ENCODE results near the gene DRC1. TPM values are rescaled to one million over a fixed set of nuclear protein-coding genes. Genes with fewer than 3 reads are reported as not detected.

Gene DRC1
- total and polyA plus RNA-seq, 2 of the 13 experiments (the other 11 are each of a cell fraction or from before 2014, with no cell fraction given) = 0.07 TPM; not detected in 1

DNA sequence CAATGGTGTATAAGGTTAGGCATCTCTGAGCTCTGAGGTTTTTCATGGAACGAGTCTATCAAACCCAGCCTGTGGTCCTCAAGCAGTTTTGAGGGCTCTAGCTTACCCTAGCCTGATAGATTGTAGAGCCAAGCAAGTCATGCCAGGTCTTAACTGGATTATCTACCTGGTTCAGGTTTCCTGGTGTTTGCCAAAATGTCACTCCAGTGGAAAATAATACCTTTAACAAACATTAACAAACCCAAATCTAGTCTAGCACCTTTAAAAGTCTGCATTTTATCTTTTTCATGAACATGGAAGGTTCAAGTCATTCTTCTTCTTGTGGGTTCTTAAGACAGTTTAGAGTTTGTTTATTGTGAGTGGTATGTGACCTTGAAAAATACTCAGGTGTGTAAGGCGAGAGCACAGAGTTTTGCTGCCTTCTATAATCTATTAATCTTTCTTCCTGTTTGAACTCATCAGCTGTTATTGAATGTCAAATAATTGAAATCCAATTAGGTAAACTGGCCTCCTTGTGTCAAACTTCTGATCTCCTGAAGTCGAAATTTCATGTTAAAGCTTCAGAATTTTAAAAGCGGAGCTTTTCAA, 41.7 kb upstream of the DRC1 start:
- DNase-seq (ENCODE audit: low spot score) (no peak), FAIRE-seq (no peak), ATAC-seq (no peak)
- Histone ChIP-seq H2AFZ (ENCODE audit: low read length) (no peak overlapping the region), H3K4me3 (replicated peaks in 1 of 3; ENCODE audit: insufficient read depth in 1 of 3, low read depth in 2 of 3, low read length in 3 of 3) (no peak overlapping the region), H3K9ac (ENCODE audit: insufficient read depth, low read depth, low read length) (no peak overlapping the region), H3K27me3 (ENCODE audit: control insufficient read depth in 1 of 2, insufficient read depth in 2 of 2, low read length in 2 of 2) (no peaks in the 10 kb centered on the region), H3K79me2 (ENCODE audit: insufficient read depth, low read length) (peaks cover 88% of the 10 kb centered on the region), H3K27ac (ENCODE audit: extremely low read length, insufficient read depth, low read length) (no peak overlapping the region), H3K4me1 (ENCODE audit: insufficient read depth, low read length) (peaks cover 31% of the 10 kb centered on the region), H3K4me2 (ENCODE audit: low read depth, low read length) (no peak overlapping the region), H4K20me1 (ENCODE audit: insufficient read depth, low read length) (peaks cover 52% of the 10 kb centered on the region), H3K36me3 (replicated peaks in 1 of 2; ENCODE audit: control insufficient read depth in 1 of 2, insufficient read depth in 2 of 2, low read length in 2 of 2) (peaks cover 1 to 15% of the 10 kb centered on the region in 2 experiments; a peak in 4 of 5 replicates), H3K9me3 (ENCODE audit: low read length) (no peaks in the 10 kb centered on the region)
- intact Hi-C loops (cut with micrococcal nuclease; ENCODE audit: unreplicated experiment) (no loop called here), in situ Hi-C loops (cut with HindIII; ENCODE audit: extremely low pct_ligation_motif_present, low pct_unique_long_range_greater_than_20kb) (no loop called here)
- ChIA-PET CTCF (ENCODE audit: low intra/inter-chr PET ratio, low total read pairs) (no interaction called here), POLR2A (no interaction called here)
- 91% methylated on average over 4 of the region's 4 CpGs for WGBS (ENCODE audit: low lambda C conversion rate)
- no TSS peak for BruUV-seq (replicated peaks)
- TF ChIP-seq, protein P1, sequence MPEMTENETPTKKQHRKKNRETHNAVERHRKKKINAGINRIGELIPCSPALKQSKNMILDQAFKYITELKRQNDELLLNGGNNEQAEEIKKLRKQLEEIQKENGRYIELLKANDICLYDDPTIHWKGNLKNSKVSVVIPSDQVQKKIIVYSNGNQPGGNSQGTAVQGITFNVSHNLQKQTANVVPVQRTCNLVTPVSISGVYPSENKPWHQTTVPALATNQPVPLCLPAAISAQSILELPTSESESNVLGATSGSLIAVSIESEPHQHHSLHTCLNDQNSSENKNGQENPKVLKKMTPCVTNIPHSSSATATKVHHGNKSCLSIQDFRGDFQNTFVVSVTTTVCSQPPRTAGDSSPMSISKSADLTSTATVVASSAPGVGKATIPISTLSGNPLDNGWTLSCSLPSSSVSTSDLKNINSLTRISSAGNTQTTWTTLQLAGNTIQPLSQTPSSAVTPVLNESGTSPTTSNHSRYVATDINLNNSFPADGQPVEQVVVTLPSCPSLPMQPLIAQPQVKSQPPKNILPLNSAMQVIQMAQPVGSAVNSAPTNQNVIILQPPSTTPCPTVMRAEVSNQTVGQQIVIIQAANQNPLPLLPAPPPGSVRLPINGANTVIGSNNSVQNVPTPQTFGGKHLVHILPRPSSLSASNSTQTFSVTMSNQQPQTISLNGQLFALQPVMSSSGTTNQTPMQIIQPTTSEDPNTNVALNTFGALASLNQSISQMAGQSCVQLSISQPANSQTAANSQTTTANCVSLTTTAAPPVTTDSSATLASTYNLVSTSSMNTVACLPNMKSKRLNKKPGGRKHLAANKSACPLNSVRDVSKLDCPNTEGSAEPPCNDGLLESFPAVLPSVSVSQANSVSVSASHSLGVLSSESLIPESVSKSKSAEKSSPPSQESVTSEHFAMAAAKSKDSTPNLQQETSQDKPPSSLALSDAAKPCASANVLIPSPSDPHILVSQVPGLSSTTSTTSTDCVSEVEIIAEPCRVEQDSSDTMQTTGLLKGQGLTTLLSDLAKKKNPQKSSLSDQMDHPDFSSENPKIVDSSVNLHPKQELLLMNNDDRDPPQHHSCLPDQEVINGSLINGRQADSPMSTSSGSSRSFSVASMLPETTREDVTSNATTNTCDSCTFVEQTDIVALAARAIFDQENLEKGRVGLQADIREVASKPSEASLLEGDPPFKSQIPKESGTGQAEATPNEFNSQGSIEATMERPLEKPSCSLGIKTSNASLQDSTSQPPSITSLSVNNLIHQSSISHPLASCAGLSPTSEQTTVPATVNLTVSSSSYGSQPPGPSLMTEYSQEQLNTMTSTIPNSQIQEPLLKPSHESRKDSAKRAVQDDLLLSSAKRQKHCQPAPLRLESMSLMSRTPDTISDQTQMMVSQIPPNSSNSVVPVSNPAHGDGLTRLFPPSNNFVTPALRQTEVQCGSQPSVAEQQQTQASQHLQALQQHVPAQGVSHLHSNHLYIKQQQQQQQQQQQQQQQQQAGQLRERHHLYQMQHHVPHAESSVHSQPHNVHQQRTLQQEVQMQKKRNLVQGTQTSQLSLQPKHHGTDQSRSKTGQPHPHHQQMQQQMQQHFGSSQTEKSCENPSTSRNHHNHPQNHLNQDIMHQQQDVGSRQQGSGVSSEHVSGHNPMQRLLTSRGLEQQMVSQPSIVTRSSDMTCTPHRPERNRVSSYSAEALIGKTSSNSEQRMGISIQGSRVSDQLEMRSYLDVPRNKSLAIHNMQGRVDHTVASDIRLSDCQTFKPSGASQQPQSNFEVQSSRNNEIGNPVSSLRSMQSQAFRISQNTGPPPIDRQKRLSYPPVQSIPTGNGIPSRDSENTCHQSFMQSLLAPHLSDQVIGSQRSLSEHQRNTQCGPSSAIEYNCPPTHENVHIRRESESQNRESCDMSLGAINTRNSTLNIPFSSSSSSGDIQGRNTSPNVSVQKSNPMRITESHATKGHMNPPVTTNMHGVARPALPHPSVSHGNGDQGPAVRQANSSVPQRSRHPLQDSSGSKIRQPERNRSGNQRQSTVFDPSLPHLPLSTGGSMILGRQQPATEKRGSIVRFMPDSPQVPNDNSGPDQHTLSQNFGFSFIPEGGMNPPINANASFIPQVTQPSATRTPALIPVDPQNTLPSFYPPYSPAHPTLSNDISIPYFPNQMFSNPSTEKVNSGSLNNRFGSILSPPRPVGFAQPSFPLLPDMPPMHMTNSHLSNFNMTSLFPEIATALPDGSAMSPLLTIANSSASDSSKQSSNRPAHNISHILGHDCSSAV (CRISPR knock-in tag; IDR thresholded peaks at IDR 0.05; ENCODE audit: borderline replicate concordance) = no peak
- TF ChIP-seq ZNF589 (CRISPR knock-in tag; conservative IDR thresholded peaks at IDR 0.05) (no peak), TRIM22 (IDR thresholded peaks at IDR 0.05) (no peak), ZNF326 (CRISPR knock-in tag; IDR thresholded peaks at IDR 0.05; ENCODE audit: borderline replicate concordance) (no peak), PHF21A (CRISPR knock-in tag; IDR thresholded peaks at IDR 0.05) (no peak), ZNF800 (CRISPR knock-in tag; IDR thresholded peaks at IDR 0.05) (no peak), EZH2 (conservative IDR thresholded peaks at IDR 0.05; ENCODE audit: low read depth, low read length) (no peak), ZBTB46 (CRISPR knock-in tag; IDR thresholded peaks at IDR 0.05; ENCODE audit: borderline replicate concordance) (no peak)
